Ascending aorta (tissue), 2 donors: ENCODE data around the gene CEP112. TPM values are rescaled to one million over a fixed set of nuclear protein-coding genes. Genes with fewer than 3 reads are reported as not detected.

Experiments used
- DNase-seq, 2 donors: peaks; one replicate each; pipeline ENCODE4 v3.0.0-alpha.2; 2019; ENCODE audit warnings: low spot score in 2 of 2
- H3K27ac ChIP-seq, 2 donors: fragments of 200-600 bp; sonication (generic); one replicate each; pipeline ENCODE4 v1.5.1; 2016 to 2017; ENCODE audit warnings: mild to moderate bottlenecking in 1 of 2
- H3K27me3 ChIP-seq: fragments of 200-600 bp; sonication (generic); one replicate; pipeline ENCODE4 v1.5.1; 2017
- H3K36me3 ChIP-seq, 2 donors: fragments of 200-600 bp; sonication (generic); one replicate each; pipeline ENCODE4 v1.5.1; 2016
- H3K4me1 ChIP-seq, 2 donors: fragments of 200-600 bp; sonication (generic); one replicate each; pipeline ENCODE4 v1.5.1; 2016 to 2017; ENCODE audit warnings: mild to moderate bottlenecking in 1 of 2
- H3K4me3 ChIP-seq, 2 donors: fragments of 200-600 bp; sonication (generic); one replicate each; pipeline ENCODE4 v1.5.1; 2016 to 2017; ENCODE audit warnings: mild to moderate bottlenecking in 1 of 2
- H3K9me3 ChIP-seq, 2 donors: fragments of 200-600 bp; sonication (generic); one replicate each; pipeline ENCODE4 v1.5.1; 2016
- CTCF ChIP-seq, 3 experiments: fragments of 200-600 bp in 2 of 3; fragments of 450-650 bp in 1 of 3; sonication (generic) in 2 of 3; IDR thresholded peaks; one replicate each; pipeline ENCODE4 v1.5.1; 2016 to 2019; ENCODE audit warnings: antibody characterized with exemption in 3 of 3, mild to moderate bottlenecking in 1 of 3, moderate library complexity in 1 of 3
- intact Hi-C: fragments of 100-400 bp; cut with DNase I; formaldehyde crosslinking; loops from one replicate; pipeline ENCODE4 v1.15.1; 2023
- total RNA-seq: library from RNA; depleted of rRNA; stranded (reverse); fragments of >200 nt; gene quantifications from one replicate; pipeline ENCODE4 v1.1.0, GENCODE V29; 2016

Gene CEP112
- total RNA-seq, 1 donor from 2014 or later, result 11.4 TPM

- intact Hi-C loops, result no loop called here
- Histone ChIP-seq H3K36me3 (no peaks in the 10 kb centered on the region), H3K27ac (no peak overlapping the region), H3K4me1 (no peaks in the 10 kb centered on the region), H3K27me3 (no peaks in the 10 kb centered on the region), H3K9me3 (no peaks in the 10 kb centered on the region), H3K4me3 (no peak overlapping the region)
- DNase-seq, result no peak
- no peak for TF ChIP-seq CTCF (IDR thresholded peaks at IDR 0.05)
These were observed 468.3 kb downstream of the CEP112 start for GRCh38 chr17:65723431-65724151.

GRCh38 chr17:65718601-65719000 lies 473.3 kb downstream of the CEP112 start:
- H3K4me1 ChIP-seq, result no peaks in the 10 kb centered on the region
- intact Hi-C loops, result no loop called here
- no peaks in the 10 kb centered on the region for H3K9me3 ChIP-seq
- TF ChIP-seq CTCF (IDR thresholded peaks at IDR 0.05), result no peak
- no peaks in the 10 kb centered on the region for H3K36me3 ChIP-seq
- no peak for DNase-seq
- H3K4me3 ChIP-seq, result no peak overlapping the region
- no peak overlapping the region for H3K27ac ChIP-seq
- no peaks in the 10 kb centered on the region for H3K27me3 ChIP-seq

- no peak for TF ChIP-seq CTCF (IDR thresholded peaks at IDR 0.05)
- H3K36me3 ChIP-seq, result no peaks in the 10 kb centered on the region
- no peaks in the 10 kb centered on the region for H3K4me1 ChIP-seq
- no peaks in the 10 kb centered on the region for H3K27me3 ChIP-seq
- no peaks in the 10 kb centered on the region for H3K9me3 ChIP-seq
- no peak overlapping the region for H3K27ac ChIP-seq
- peak overlapping the region; percentile 12 to 52 for H3K4me3 ChIP-seq
- intact Hi-C loops, result no loop called here
- DNase-seq, result no peak
These were observed 479.3 kb downstream of the CEP112 start for GRCh38 chr17:65712383-65713267.

- no peak for TF ChIP-seq CTCF (IDR thresholded peaks at IDR 0.05)
- peak overlapping the region; percentile 4 to 52 for H3K4me3 ChIP-seq
These were observed 480.2 kb downstream of the CEP112 start for GRCh38 chr17:65711671-65712276.

GRCh38 chr17:65707780-65708179 lies 484.2 kb downstream of the CEP112 start:
- Histone ChIP-seq H3K27ac (no peak overlapping the region), H3K9me3 (no peaks in the 10 kb centered on the region), H3K4me1 (no peaks in the 10 kb centered on the region), H3K36me3 (no peaks in the 10 kb centered on the region), H3K27me3 (no peaks in the 10 kb centered on the region), H3K4me3 (no peak overlapping the region)
- TF ChIP-seq CTCF (IDR thresholded peaks at IDR 0.05), result no peak
- no peak for DNase-seq
- intact Hi-C loops, result no loop called here

More at GRCh38 chr17:65711671-65712276, 480.2 kb downstream of the CEP112 start:
- H3K4me1 ChIP-seq, result no peaks in the 10 kb centered on the region
- DNase-seq, result no peak
- no peaks in the 10 kb centered on the region for H3K36me3 ChIP-seq
- no peaks in the 10 kb centered on the region for H3K9me3 ChIP-seq
- no peaks in the 10 kb centered on the region for H3K27me3 ChIP-seq
- H3K27ac ChIP-seq, result no peak overlapping the region
- intact Hi-C loops, result no loop called here
